Activated CD8-positive, alpha-beta memory T cell treated with anti-CD3 and anti-CD28 coated beads, Interleukin-2, amount 50 U/mL, for 24 hours (primary cell): ENCODE data around the gene PAQR9.

Source experiments
- DNase-seq: peaks from one replicate; pipeline ENCODE4 v3.0.0-alpha.2; 2020; ENCODE audit errors: extremely low read depth

PAQR9 gene

DNA sequence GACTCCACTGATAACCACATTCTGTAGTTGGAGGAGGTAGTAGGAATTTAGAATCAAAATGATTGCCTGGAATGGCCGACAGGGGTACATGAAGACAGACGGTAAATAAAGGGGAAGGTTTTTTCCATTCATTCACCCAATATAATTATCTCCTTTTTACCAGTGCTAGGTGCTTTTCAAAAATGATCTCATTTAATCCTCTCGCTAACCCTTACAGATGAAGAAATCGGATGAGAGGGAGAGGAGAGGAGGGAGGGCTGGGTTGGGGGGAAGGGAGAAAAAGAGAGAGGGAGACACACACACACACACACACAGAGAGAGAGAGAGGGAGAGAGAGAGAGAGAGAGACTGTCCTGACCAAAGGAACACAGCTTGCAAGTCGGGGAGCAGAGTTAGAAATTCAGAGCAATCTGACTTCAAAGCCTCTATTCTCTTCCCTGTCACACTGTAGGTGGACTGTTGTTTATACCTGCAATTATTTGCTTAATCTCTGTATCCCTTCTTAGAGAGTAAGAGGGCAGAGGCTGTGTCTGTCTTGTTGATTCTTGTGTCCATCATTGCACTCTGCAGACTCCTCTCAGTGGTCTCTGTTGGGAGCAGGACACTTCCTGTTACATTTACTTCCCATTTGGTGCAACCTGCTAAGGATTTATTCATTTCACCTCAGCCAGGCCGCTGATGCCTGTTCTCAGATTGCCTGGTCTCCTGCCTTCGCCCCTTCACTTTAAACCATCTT, 18.7 kb upstream of the PAQR9 start:
- DNase-seq = no peak

GRCh38 chr3:142981108-142981507, 17.6 kb upstream of the PAQR9 start:
- no peak for DNase-seq

- DNase-seq = no peak
These were observed 13.9 kb upstream of the PAQR9 start for GRCh38 chr3:142977399-142977728.

DNA sequence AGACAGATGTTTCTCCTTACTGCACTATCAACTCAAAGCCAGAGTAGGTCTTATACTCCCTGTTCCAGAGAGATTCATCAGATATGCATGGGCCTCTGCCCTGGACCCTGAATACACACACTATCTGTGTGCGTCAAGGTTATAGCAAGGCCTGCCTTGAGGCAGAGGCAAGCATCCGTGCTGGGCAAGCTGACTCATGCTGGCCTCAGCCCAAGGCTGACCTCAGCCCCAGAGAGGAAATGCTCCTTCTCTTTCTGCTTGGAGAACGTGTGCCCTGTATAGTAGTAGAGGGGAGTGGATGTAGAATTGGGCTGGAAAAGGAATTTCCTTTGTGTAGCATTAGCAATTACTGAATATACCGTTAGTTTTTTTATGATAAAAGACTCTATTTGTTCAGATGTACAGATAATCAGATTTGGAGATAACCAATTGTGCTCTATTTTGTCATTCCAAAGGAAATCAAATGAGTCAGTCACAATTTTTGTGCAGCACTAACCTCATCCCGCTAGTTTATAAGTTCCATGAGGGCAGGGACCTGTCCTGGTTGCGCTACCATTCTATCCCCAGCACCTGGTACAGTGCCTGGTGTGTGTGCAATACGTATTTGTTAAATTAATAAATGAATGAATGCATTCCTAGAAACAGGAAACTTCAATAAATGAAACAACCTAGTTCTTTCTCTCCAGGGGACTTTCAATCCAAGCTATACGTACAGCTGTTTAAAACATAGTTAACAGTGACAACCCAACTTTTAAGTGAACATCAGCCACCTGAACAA, 13.3 kb upstream of the PAQR9 start:
- no peak for DNase-seq

GRCh38 chr3:142975316-142975995, 12.0 kb upstream of the PAQR9 start:
- DNase-seq = no peak

DNA sequence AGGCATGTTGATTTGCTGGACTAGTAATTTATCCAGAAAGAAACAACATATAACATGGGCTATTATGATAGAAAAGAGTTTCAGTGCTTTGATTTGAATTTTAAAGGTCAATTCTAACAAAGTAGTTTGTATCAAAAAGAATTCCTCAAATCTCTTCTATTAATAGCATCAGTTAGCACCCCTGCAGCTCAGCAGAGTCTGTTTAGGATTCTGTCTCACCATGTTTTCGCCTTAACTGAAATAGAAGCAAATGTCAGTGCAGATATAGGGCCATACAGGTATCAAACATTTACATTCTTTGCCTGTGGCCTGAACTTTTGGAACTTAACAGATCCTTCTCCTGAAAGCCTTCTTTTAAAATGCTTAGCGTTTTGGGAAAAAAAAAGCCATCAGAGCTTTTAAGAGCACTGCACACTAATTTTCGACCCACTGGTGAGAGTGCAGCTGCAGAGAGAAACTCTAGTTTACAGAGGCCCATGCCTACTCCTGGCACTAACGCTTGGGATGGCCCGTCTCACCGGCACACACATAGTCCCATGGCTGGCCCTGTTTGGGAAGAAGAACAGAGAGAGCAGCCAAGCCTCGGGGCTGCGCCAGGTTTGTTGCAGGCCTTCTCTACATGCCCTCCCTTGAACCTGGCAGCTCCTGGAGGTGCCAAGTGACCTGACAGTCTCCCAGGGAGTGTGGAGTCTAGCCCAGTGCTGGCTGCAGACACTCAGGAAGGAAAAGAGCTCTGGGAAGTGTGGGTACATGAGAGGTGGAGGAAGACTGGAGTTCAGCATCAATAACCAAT, 9.9 kb upstream of the PAQR9 start:
- DNase-seq = no peak

- no peak for DNase-seq
These were observed 8.7 kb upstream of the PAQR9 start for GRCh38 chr3:142972092-142972753.

GRCh38 chr3:142971431-142971830, 8.0 kb upstream of the PAQR9 start:
- no peak for DNase-seq

GRCh38 chr3:142968319-142969025, 5.0 kb upstream of the PAQR9 start:
- DNase-seq = no peak

GRCh38 chr3:142966808-142967207, 3.3 kb upstream of the PAQR9 start:
- no peak for DNase-seq

GRCh38 chr3:142965581-142965980, 2.1 kb upstream of the PAQR9 start:
- no peak for DNase-seq

GRCh38 chr3:142963234-142963515, 299 bp downstream of the PAQR9 start:
- no peak for DNase-seq

GRCh38 chr3:142962520-142963233, 797 bp downstream of the PAQR9 start:
- no peak for DNase-seq

DNA sequence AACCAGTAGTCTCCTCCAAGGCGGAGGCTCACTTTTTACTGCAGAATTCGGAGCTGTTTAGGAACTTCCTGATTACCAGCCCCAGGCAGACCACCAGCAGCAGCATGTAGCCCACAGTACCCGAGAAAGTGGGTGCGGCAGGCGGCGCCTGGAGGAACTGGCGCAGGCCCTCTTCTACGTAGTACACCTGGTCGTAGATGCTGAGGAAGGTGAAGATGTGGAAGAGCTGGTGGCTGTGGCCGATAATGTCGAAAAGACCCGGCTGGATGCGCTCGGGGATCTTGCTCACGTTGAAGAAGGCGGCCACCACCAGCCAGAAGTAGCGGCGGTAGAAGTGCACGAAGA, 1.3 kb downstream of the PAQR9 start:
- DNase-seq = no peak

GRCh38 chr3:142961539-142961938, 1.9 kb downstream of the PAQR9 start:
- no peak for DNase-seq

- no peak for DNase-seq
These were observed 3.1 kb downstream of the PAQR9 start for GRCh38 chr3:142960322-142960850.

- DNase-seq = no peak
These were observed 4.8 kb downstream of the PAQR9 start for GRCh38 chr3:142958707-142959106.

DNA sequence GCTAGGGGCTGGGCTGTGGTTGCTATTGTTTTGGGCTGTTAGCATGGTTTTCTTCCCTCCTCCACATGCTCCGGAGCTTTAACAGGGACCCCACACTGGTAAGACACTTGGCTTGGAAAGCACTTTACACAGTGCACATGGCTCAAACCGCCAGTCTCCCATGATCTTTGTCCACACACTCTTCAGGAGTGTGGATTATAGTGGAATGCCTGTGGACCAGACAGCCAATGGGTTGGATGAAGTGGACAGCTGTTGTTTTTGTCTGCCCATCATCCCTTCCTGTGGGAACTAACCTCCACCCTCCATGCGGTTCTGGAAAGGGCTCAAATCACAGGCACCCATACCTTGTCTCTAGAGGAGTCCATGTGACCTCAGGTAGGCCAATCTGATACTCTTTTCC, 10.0 kb downstream of the PAQR9 start:
- no peak for DNase-seq

DNA sequence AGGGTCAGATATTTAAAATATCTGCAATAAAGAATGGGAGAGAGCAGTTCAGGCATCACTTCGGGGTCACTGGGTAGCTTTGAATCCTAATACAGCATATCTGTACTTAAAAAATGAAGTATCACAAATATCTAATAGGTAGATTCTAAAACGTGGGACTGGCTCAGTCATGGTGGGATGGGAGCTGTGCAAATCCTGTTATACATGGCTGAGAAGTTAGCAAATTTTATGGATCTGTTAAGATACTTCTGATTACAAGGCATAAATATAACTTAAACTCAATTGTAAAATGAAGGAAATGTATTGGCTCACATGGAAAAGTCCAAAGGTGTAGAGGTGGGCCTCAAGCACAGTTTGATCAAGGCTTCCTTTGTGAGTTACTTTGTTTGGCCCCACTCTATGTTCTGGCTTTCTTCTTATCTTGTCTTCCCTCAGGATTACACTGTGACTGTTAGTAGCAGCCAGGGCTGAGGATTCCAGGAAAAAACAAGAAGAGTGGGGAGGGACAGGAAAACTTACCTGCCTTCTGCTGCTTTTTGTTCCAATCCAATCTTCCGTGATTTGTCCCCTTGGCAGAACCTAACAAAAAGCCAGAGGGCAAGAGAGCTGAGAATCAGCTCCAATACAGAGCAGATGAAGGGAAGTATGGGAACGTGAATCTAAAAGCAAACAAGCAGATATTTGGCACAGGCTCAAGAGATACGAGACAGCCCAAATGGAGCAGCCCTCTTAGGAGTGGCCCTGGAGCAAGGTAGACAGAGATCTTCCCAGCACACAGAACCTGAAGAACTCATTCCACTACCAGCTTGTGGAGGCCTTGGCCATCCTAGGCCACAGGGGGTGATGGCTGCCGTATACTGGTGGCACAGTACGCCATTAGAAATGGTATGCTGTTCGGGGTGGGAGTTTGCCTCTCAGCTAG, 10.9 kb downstream of the PAQR9 start:
- no peak for DNase-seq
